ENCODE data around the gene THOC1. TPM values are rescaled to one million over a fixed set of nuclear protein-coding genes. Genes with fewer than 3 reads are reported as not detected.
"Not testable (repeated sequence)": the region's sequence is repeated elsewhere in the genome, so short reads cannot be mapped to it uniquely, and the experiment has no call there.

Gene THOC1
- total RNA-seq, 1 donor from 2014 or later = 59.5 TPM

DNA sequence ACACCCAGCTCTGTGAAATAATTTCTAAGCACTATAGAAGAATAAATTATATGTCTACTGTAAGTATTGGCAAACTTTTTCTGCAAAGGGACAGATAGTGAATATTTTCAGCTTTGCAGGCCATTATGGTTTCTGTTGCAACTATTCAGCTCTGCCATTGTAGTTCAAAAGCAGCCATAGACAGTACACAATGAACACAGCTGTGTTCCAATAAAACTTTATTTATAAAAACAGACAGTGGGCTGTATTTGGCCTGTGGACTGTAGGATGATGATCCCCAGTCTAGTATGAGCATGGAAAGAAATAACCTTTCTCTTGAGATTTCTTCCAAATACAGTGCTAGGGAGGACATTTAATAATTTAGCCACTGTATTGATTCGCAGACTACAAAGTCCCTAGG is 35.2 kb upstream of the THOC1 start:
- Histone ChIP-seq H3K9ac (ENCODE audit: low read depth in 1 of 3, low read length in 3 of 3) (no peak overlapping the region), H3K4me3 (ENCODE audit: low read length in 3 of 3) (no peak overlapping the region), H3K27ac (ENCODE audit: low read depth, low read length) (no peak overlapping the region), H3K4me1 (ENCODE audit: control insufficient read depth in 3 of 3, insufficient read depth in 3 of 3, low read length in 3 of 3) (peaks cover 0 to 2% (median 0%) of the 10 kb centered on the region in 3 donors), H3K9me3 (ENCODE audit: control insufficient read depth in 3 of 3, low read length in 3 of 3) (no peaks in the 10 kb centered on the region), H3K27me3 (ENCODE audit: control insufficient read depth in 3 of 3, insufficient read depth in 3 of 3, low read length in 3 of 3) (no peaks in the 10 kb centered on the region), H3K36me3 (ENCODE audit: control insufficient read depth in 3 of 3, insufficient read depth in 3 of 3, low read length in 3 of 3) (no peaks in the 10 kb centered on the region)

GRCh38 chr18:302097-302496 is 34.2 kb upstream of the THOC1 start:
- H3K4me3 ChIP-seq (ENCODE audit: low read length in 3 of 3) = no peak overlapping the region
- H3K4me1 ChIP-seq (ENCODE audit: control insufficient read depth in 3 of 3, insufficient read depth in 3 of 3, low read length in 3 of 3) = peaks cover 0 to 2% (median 0%) of the 10 kb centered on the region in 3 donors
- H3K27me3 ChIP-seq (ENCODE audit: control insufficient read depth in 3 of 3, insufficient read depth in 3 of 3, low read length in 3 of 3) = no peaks in the 10 kb centered on the region
- no peak overlapping the region for H3K27ac ChIP-seq (ENCODE audit: low read depth, low read length)
- H3K36me3 ChIP-seq (ENCODE audit: control insufficient read depth in 3 of 3, insufficient read depth in 3 of 3, low read length in 3 of 3) = no peaks in the 10 kb centered on the region
- no peak overlapping the region for H3K9ac ChIP-seq (ENCODE audit: low read depth in 1 of 3, low read length in 3 of 3)
- H3K9me3 ChIP-seq (ENCODE audit: control insufficient read depth in 3 of 3, low read length in 3 of 3) = no peaks in the 10 kb centered on the region

DNA sequence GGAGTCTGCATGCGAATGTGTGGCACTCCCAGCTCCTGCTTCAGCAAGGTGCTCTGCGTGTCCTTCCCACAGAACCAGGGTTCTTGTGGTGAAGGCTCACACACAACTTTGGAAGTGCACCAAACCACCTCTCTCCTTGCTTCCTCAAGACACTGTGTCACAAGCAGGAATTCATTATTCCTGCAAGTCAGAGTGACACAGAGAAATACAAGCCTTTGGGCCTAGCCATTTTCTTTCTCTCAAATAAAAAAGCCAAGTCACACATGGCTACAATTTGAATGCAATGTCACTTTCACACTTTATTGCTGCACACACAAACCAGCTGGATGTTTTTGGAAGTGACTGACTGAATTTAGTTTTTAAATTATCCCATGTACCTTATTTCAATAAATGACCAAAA is 30.1 kb upstream of the THOC1 start:
- H3K9me3 ChIP-seq (ENCODE audit: control insufficient read depth in 3 of 3, low read length in 3 of 3) = no peaks in the 10 kb centered on the region
- no peak overlapping the region for H3K4me3 ChIP-seq (ENCODE audit: low read length in 3 of 3)
- no peaks in the 10 kb centered on the region for H3K27me3 ChIP-seq (ENCODE audit: control insufficient read depth in 3 of 3, insufficient read depth in 3 of 3, low read length in 3 of 3)
- H3K27ac ChIP-seq (ENCODE audit: low read depth, low read length) = no peak overlapping the region
- no peaks in the 10 kb centered on the region for H3K36me3 ChIP-seq (ENCODE audit: control insufficient read depth in 3 of 3, insufficient read depth in 3 of 3, low read length in 3 of 3)
- no peak overlapping the region for H3K9ac ChIP-seq (ENCODE audit: low read depth in 1 of 3, low read length in 3 of 3)
- H3K4me1 ChIP-seq (ENCODE audit: control insufficient read depth in 3 of 3, insufficient read depth in 3 of 3, low read length in 3 of 3) = peaks cover 0 to 2% (median 0%) of the 10 kb centered on the region in 3 donors

DNA sequence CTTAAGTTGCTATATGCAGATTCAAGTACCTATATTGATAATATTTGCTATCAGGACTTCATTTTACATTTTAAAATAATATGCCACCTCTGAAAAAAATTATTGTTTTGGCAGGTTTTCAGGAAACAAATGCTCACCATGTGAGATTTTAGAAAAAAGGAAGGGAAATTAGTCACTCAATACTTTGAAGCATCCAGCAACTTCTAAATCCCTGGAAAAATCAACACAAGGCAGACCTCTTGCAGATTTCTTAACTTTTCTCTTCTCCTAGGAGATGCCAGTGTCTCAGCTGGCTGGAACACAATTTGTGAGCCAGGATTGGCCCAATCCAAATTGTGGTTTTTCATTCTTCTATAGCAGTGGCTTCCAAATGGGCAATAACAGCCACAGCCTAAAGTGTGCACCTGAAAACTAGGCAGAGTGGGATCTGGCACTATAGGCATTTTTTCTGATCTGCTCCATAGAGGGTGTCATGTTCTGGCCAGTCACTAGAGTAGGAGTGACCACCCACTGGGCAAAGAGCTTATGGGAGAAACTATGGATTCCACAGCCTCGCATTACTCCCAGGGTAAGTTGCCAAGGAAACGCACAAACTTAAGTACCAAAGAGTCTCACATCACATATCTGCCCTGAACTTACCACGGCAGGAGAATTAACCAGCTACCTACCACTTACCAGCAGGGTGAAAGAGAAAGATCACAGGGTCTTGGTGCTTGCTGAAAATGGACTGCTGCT is 28.1 kb upstream of the THOC1 start:
- H3K4me3 ChIP-seq (ENCODE audit: low read length in 3 of 3) = no peak overlapping the region
- no peak overlapping the region for H3K9ac ChIP-seq (ENCODE audit: low read depth in 1 of 3, low read length in 3 of 3)
- no peaks in the 10 kb centered on the region for H3K9me3 ChIP-seq (ENCODE audit: control insufficient read depth in 3 of 3, low read length in 3 of 3)
- H3K27me3 ChIP-seq (ENCODE audit: control insufficient read depth in 3 of 3, insufficient read depth in 3 of 3, low read length in 3 of 3) = no peaks in the 10 kb centered on the region
- H3K36me3 ChIP-seq (ENCODE audit: control insufficient read depth in 3 of 3, insufficient read depth in 3 of 3, low read length in 3 of 3) = no peaks in the 10 kb centered on the region
- no peak overlapping the region for H3K27ac ChIP-seq (ENCODE audit: low read depth, low read length)
- no peaks in the 10 kb centered on the region for H3K4me1 ChIP-seq (ENCODE audit: control insufficient read depth in 3 of 3, insufficient read depth in 3 of 3, low read length in 3 of 3)

DNA sequence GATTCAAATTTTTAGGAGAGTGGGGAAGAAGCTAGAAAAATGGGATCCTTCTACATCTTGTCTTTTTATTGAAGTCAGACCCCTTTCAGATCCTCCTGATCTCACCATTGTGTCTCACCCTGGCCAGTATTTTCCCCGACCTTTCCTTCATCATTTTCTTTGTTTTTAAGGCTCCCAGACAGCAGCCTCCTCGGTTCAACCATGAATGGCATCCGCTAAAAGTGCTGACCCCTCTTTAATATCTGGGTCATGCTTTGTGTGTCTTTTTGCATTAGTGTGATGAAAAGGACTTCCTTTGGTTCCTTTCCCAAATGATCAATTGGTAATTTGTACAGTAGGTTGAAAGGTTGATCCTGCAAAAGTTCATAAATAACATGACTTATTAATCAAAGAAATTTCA is 26.7 kb upstream of the THOC1 start:
- Histone ChIP-seq H3K4me3 (ENCODE audit: low read length in 3 of 3) (no peak overlapping the region), H3K9ac (ENCODE audit: low read depth in 1 of 3, low read length in 3 of 3) (no peak overlapping the region), H3K4me1 (ENCODE audit: control insufficient read depth in 3 of 3, insufficient read depth in 3 of 3, low read length in 3 of 3) (no peaks in the 10 kb centered on the region), H3K27me3 (ENCODE audit: control insufficient read depth in 3 of 3, insufficient read depth in 3 of 3, low read length in 3 of 3) (no peaks in the 10 kb centered on the region), H3K27ac (ENCODE audit: low read depth, low read length) (no peak overlapping the region), H3K9me3 (ENCODE audit: control insufficient read depth in 3 of 3, low read length in 3 of 3) (no peaks in the 10 kb centered on the region), H3K36me3 (ENCODE audit: control insufficient read depth in 3 of 3, insufficient read depth in 3 of 3, low read length in 3 of 3) (no peaks in the 10 kb centered on the region)

- peaks cover 0 to 3% (median 0%) of the 10 kb centered on the region in 3 donors for H3K27me3 ChIP-seq (ENCODE audit: control insufficient read depth in 3 of 3, insufficient read depth in 3 of 3, low read length in 3 of 3)
- no peaks in the 10 kb centered on the region for H3K9me3 ChIP-seq (ENCODE audit: control insufficient read depth in 3 of 3, low read length in 3 of 3)
- H3K27ac ChIP-seq (ENCODE audit: low read depth, low read length) = no peak overlapping the region
- H3K36me3 ChIP-seq (ENCODE audit: control insufficient read depth in 3 of 3, insufficient read depth in 3 of 3, low read length in 3 of 3) = no peaks in the 10 kb centered on the region
- H3K9ac ChIP-seq (ENCODE audit: low read depth in 1 of 3, low read length in 3 of 3) = no peak overlapping the region
- no peak overlapping the region for H3K4me3 ChIP-seq (ENCODE audit: low read length in 3 of 3)
- no peaks in the 10 kb centered on the region for H3K4me1 ChIP-seq (ENCODE audit: control insufficient read depth in 3 of 3, insufficient read depth in 3 of 3, low read length in 3 of 3)
These were observed 25.7 kb upstream of the THOC1 start for GRCh38 chr18:293536-293935.

DNA sequence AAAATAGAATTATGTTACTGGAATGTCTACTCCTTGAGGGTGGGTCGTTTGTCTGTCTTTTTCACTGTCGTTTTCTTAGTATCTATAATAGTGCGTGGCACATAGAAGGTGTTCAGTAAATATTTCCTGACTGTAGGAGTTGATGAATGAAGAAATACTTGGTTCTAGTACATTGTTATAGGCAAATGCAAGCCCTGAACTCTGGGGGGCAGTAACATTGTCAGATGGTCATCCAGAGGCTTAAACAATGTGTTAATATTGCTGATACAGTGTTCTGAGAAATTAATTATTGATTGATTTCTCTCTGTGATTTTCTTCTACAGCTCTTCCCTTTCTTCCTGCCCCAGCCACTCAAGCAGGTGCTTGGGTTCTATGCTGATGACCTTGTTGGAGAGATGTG is 24.4 kb upstream of the THOC1 start:
- Histone ChIP-seq H3K4me3 (ENCODE audit: low read length in 3 of 3) (no peak overlapping the region), H3K9me3 (ENCODE audit: control insufficient read depth in 3 of 3, low read length in 3 of 3) (no peaks in the 10 kb centered on the region), H3K4me1 (ENCODE audit: control insufficient read depth in 3 of 3, insufficient read depth in 3 of 3, low read length in 3 of 3) (no peaks in the 10 kb centered on the region), H3K27me3 (ENCODE audit: control insufficient read depth in 3 of 3, insufficient read depth in 3 of 3, low read length in 3 of 3) (peaks cover 0 to 3% (median 0%) of the 10 kb centered on the region in 3 donors), H3K27ac (ENCODE audit: low read depth, low read length) (no peak overlapping the region), H3K9ac (ENCODE audit: low read depth in 1 of 3, low read length in 3 of 3) (no peak overlapping the region), H3K36me3 (ENCODE audit: control insufficient read depth in 3 of 3, insufficient read depth in 3 of 3, low read length in 3 of 3) (no peaks in the 10 kb centered on the region)

DNA sequence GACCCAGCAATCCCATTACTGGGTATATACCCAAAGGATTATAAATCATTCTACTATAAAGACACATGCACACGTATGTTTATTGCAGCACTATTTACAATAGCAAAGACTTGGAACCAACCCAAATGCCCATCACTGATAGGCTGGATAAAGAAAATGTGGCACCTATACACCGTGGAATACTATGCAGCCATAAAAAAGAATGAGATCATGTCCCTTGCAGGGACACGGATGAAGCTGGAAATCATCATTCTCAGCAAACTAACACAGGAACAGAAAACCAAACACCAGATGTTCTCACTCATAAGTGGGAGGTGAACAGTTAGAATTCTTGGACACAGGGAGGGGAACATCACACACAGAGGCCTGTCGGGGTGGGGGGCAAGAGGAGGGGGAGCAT is 22.1 kb upstream of the THOC1 start:
- H3K36me3 ChIP-seq (ENCODE audit: control insufficient read depth in 3 of 3, insufficient read depth in 3 of 3, low read length in 3 of 3); H3K27ac ChIP-seq (ENCODE audit: low read depth, low read length); H3K4me1 ChIP-seq (ENCODE audit: control insufficient read depth in 3 of 3, insufficient read depth in 3 of 3, low read length in 3 of 3); H3K27me3 ChIP-seq (ENCODE audit: control insufficient read depth in 3 of 3, insufficient read depth in 3 of 3, low read length in 3 of 3); H3K9ac ChIP-seq (ENCODE audit: low read depth in 1 of 3, low read length in 3 of 3); H3K4me3 ChIP-seq (ENCODE audit: low read length in 3 of 3); H3K9me3 ChIP-seq (ENCODE audit: control insufficient read depth in 3 of 3, low read length in 3 of 3): not testable (repeated sequence)

DNA sequence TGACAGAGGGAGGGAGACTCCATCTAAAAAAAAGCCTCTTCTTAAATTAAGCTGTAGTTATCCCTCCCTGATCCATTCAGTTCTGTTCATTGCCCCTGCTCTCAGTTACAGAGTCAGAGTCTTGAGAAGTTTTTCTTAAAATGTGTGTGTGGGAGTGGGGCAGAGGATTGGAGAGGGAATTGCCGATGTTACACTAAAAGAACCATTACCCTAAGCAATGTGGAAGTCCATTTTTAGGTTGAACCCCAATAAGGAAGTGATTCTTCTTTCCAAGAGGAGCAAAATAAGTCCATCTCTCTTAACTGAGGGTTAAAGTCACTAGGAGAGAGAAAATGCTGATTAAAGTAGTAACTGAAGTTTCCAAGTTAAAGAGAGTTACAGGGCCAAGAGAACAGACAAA is 21.2 kb upstream of the THOC1 start:
- no peak overlapping the region for H3K27ac ChIP-seq (ENCODE audit: low read depth, low read length)

GRCh38 chr18:286515-287310 is 18.9 kb upstream of the THOC1 start:
- H3K9me3 ChIP-seq (ENCODE audit: control insufficient read depth in 3 of 3, low read length in 3 of 3) = no peaks in the 10 kb centered on the region
- H3K36me3 ChIP-seq (ENCODE audit: control insufficient read depth in 3 of 3, insufficient read depth in 3 of 3, low read length in 3 of 3) = no peaks in the 10 kb centered on the region
- H3K9ac ChIP-seq (ENCODE audit: low read depth in 1 of 3, low read length in 3 of 3) = no peak overlapping the region
- no peak overlapping the region for H3K27ac ChIP-seq (ENCODE audit: low read depth, low read length)
- H3K4me1 ChIP-seq (ENCODE audit: control insufficient read depth in 3 of 3, insufficient read depth in 3 of 3, low read length in 3 of 3) = no peaks in the 10 kb centered on the region
- peaks cover 0 to 3% (median 0%) of the 10 kb centered on the region in 3 donors for H3K27me3 ChIP-seq (ENCODE audit: control insufficient read depth in 3 of 3, insufficient read depth in 3 of 3, low read length in 3 of 3)
- H3K4me3 ChIP-seq (ENCODE audit: low read length in 3 of 3) = no peak overlapping the region

More for the DNA sequence above, 21.2 kb upstream of the THOC1 start:
- Histone ChIP-seq H3K36me3 (ENCODE audit: control insufficient read depth in 3 of 3, insufficient read depth in 3 of 3, low read length in 3 of 3) (no peaks in the 10 kb centered on the region), H3K4me3 (ENCODE audit: low read length in 3 of 3) (no peak overlapping the region), H3K9ac (ENCODE audit: low read depth in 1 of 3, low read length in 3 of 3) (no peak overlapping the region), H3K4me1 (ENCODE audit: control insufficient read depth in 3 of 3, insufficient read depth in 3 of 3, low read length in 3 of 3) (no peaks in the 10 kb centered on the region), H3K27me3 (ENCODE audit: control insufficient read depth in 3 of 3, insufficient read depth in 3 of 3, low read length in 3 of 3) (peaks cover 0 to 3% (median 0%) of the 10 kb centered on the region in 3 donors), H3K9me3 (ENCODE audit: control insufficient read depth in 3 of 3, low read length in 3 of 3) (no peaks in the 10 kb centered on the region)

Data from skeletal muscle tissue (tissue), 4 donors.